GM12874 (cell line): ENCODE results near the gene PRR35.

ENCODE experiments used
- CTCF ChIP-seq: IDR thresholded peaks from 2 replicates; pipeline ENCODE4 v1.5.1; 2011; ENCODE audit warnings: low read depth, mild to moderate bottlenecking, control low read depth, low read length, moderate library complexity; ENCODE audit not compliant: insufficient read depth

PRR35 gene

DNA sequence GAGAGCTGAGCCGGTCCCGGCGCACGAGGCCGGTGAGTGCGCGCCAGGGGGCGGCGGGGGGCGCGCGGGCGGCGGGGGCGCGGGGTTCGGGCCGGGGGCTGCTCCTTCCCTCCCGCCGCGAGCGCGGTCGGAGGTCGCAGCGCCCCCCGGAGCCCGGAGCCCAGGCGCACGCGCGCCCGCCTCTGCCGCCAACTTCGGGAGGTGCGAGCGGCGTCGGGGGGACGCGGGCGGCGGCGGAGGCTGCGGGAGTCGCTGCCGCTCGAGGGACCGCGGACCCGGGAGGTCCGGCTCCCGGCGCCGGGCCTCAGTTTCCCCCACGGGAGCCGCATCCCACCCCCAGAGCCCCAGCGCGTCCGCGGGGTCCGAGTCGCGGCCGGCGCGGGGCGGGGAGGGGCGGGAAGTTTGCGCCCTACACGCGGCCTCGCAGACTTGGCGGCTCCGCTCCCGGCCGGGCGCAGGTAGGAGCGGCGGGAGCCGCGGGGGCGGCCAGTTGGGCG lies at the start of gene PRR35:
Gene PRR35, plus strand, starts transcription at position 191 of the 497 bp plus-strand sequence. CDS start 2,901 bp downstream, outside the sequence.
- no peak for TF ChIP-seq CTCF

GRCh38 chr16:512802-513201 lies 47.4 kb upstream of the PRR35 start:
- TF ChIP-seq CTCF, result no peak

GRCh38 chr16:513950-514349 lies 46.2 kb upstream of the PRR35 start:
- TF ChIP-seq CTCF, result no peak

DNA sequence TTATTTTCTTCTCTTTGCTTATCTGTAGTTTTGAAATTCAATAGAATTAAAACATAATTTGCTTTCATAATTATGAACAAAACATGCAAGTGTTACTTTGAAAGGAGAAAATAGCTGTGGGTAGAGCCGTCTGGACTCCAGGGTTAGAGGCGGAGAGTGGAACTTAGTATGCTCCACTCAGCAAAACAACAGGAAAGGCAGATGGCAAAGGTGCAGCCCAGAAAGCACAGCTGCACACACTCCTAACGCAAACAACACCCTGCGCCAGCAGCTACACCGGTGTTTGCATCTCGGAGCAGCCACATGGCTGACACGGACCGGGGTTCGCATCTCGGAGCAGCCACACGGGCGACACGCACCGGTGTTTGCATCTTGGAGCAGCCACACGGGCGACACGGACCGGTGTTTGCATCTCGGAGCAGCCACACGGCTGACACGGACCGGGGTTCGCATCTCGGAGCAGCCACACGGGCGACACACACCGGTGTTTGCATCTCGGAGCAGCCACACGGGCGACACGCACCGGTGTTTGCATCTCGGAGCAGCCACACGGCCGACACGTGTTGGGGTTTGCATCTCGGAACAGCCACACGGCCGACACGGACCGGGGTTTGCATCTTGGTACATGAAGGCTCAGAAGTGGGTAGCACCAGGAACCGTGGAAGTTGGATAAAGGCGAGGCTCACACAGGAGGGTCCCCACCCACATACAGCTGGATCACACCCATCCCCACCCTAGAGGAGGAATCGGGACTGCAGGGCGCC lies 44.8 kb upstream of the PRR35 start:
- TF ChIP-seq CTCF, result no peak

GRCh38 chr16:515939-516226 lies 44.3 kb upstream of the PRR35 start:
- no peak for TF ChIP-seq CTCF

GRCh38 chr16:516301-516700 lies 43.9 kb upstream of the PRR35 start:
- TF ChIP-seq CTCF, result no peak

GRCh38 chr16:518858-519257 lies 41.3 kb upstream of the PRR35 start:
- no peak for TF ChIP-seq CTCF
